MM.1S (cell line): ENCODE measurements around the gene FARP1.

Experiments
- CTCF ChIP-seq: fragments of 300-600 bp; sonication (generic); IDR thresholded peaks from 2 replicates; pipeline ENCODE4 v1.5.1; 2016; ENCODE audit warnings: antibody characterized with exemption, low read length, mixed read lengths
- EZH2 ChIP-seq: fragments of 300-600 bp; sonication (generic); optimal IDR thresholded peaks from 2 replicates; pipeline ENCODE3; 2017; ENCODE audit warnings: low read depth, mild to moderate bottlenecking, antibody characterized with exemption, low read length, mixed read lengths
- EZH2phosphoT487 ChIP-seq: fragments of 300-600 bp; sonication (generic); IDR thresholded peaks from 2 replicates; pipeline ENCODE4 v1.6.1; 2018; ENCODE audit warnings: antibody characterized with exemption, low read length

DNA sequence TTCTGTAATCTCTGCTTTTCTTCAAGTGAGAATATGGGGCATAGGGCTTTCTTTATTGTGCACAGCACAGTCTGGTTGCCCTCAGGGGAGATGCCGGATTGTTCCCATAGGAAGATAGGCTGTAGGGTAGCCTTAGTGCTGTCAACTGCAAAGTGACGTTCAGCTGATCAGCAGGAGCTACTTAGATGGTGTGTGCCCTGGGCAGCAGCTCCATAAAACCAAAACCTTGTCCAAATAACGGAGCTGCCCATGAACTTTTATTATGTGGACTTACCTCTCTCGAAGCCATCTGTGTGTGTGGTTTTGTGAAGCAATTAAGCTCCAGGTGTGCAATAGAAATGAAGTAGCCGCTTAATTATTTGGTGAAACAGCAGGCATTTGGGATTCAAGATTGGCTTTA lies 154.2 kb downstream of the FARP1 start:
- no peak for TF ChIP-seq CTCF
- TF ChIP-seq EZH2, result no peak
- no peak for TF ChIP-seq EZH2phosphoT487
